ENCODE measurements around the gene JAK1. TPM values are rescaled to one million over a fixed set of nuclear protein-coding genes. Genes with fewer than 3 reads are reported as not detected.

Gene JAK1
- total and polyA plus RNA-seq, 9 of the 15 experiments (the other 6 are each of a cell fraction or from before 2014, with no cell fraction given): 9.7 to 44.1 (median 42.5) TPM

- TF ChIP-seq GTF2A2 (tag; IDR thresholded peaks at IDR 0.05): no peak
These were observed 85.9 kb downstream of the JAK1 start (continued) for GRCh38 chr1:64880449-64880848.

DNA sequence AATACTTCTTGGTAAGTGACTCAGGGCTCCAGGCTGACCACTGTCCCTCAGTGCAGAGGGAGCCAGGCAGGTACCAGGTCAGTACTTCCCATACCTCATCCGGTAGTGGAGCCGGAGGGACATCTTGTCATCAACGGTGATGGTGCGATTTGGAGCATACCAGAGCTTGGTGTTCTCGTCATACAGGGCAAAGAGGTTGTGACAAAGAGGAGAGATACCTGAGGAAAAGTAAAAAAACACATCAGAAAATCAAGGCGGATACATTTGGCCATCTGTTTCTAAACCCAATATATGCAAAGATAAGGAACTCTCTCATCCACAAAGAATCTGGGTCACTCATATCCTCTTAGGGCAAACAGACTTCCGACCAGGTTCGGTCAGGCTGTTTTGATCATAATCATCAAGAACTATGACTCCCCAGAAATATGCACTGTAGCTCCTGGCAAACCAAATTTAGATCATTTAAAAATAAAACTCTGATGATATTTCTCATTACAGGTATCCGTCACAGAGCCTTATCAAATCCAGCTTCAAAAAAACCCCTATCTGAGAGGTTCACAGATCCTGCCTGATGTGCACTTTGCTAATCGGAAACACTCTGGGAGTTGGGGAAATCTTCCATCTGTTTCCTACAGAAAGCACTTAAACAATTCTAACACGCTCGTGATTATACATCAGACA is 87.3 kb downstream of the JAK1 start:
- intact Hi-C loops (cut with micrococcal nuclease): no loop called here
- POLR2A ChIA-PET: interaction anchor here (0.6 to 1.4 kb wide), 3 partner anchors 12 to 15 kb away, joined by 3 to 4 read pairs (median 4); no protein-coding TSS in a partner anchor
- WGBS (ENCODE audit: insufficient coverage, low coverage, missing lambda C conversion rate): 83% methylated on average over 12 of the region's 12 CpGs
- Histone ChIP-seq H3K4me1 (replicated peaks in 1 of 2; ENCODE audit: control insufficient read depth in 2 of 2, insufficient read depth in 2 of 2, low read length in 2 of 2) (peaks cover 0 to 2% of the 10 kb centered on the region in 2 experiments; a peak in 3 of 5 replicates), H3K36me3 (ENCODE audit: control insufficient read depth, insufficient read depth, low read length) (peaks cover 45% of the 10 kb centered on the region; the same call in 2 of the 3 replicates), H3K9ac (ENCODE audit: insufficient read depth in 1 of 2, low read depth in 2 of 2, low read length in 2 of 2) (no peak overlapping the region; a peak in 1 of 4 replicates), H4K20me1 (replicated peaks; ENCODE audit: control insufficient read depth, insufficient read depth, low read length) (no peaks in the 10 kb centered on the region), H3K4me3 (no peak overlapping the region), H3K9me3 (replicated peaks; ENCODE audit: control insufficient read depth, insufficient read depth, low read depth, low read length) (no peaks in the 10 kb centered on the region), H3K9me1 (ENCODE audit: control insufficient read depth, insufficient read depth, low read length) (no peaks in the 10 kb centered on the region), H3K4me2 (ENCODE audit: insufficient read depth, low read length) (no peak overlapping the region), H3K27ac (ENCODE audit: extremely low read depth, low read depth, low read length) (no peak overlapping the region), H2AFZ (ENCODE audit: low read depth, low read length) (no peak overlapping the region), H3K27me3 (ENCODE audit: control insufficient read depth in 2 of 2, insufficient read depth in 2 of 2, low read length in 2 of 2) (no peaks in the 10 kb centered on the region), H3K79me2 (ENCODE audit: control insufficient read depth, insufficient read depth, low read length) (no peaks in the 10 kb centered on the region)
- BruUV-seq (replicated peaks): no TSS peak
- ATAC-seq: no peak
- no peak for DNase-seq (ENCODE audit: extremely low read depth in 1 of 4, low spot score in 3 of 4)
- FAIRE-seq: no peak
- in situ Hi-C loops (cut with MboI): no loop called here
- CTCF ChIA-PET (ENCODE audit: low intra/inter-chr PET ratio): interaction anchor here (0.7 kb wide), 1 partner anchor 30 kb away, joined by 3 read pairs; no protein-coding TSS in a partner anchor
- TF ChIP-seq FOXA1 (IDR thresholded peaks at IDR 0.05; ENCODE audit: borderline replicate concordance): no peak
- TF ChIP-seq FOXA3 (CRISPR knock-in tag; conservative IDR thresholded peaks at IDR 0.05 in 1 of 2, IDR thresholded peaks at IDR 0.05 in 1 of 2): no peak
- TF ChIP-seq NR0B1 (IDR thresholded peaks at IDR 0.05; ENCODE audit: partially characterized antibody): no peak
- TF ChIP-seq SRSF7 (optimal IDR thresholded peaks at IDR 0.05; ENCODE audit: low read depth, low read length): no peak
- no peak for TF ChIP-seq MCM5 (IDR thresholded peaks at IDR 0.05; ENCODE audit: low read depth)
- no peak for TF ChIP-seq RBM14 (IDR thresholded peaks at IDR 0.05; ENCODE audit: borderline replicate concordance, insufficient read depth, low read depth, low read length)
- no peak for TF ChIP-seq HMG20B (CRISPR knock-in tag; IDR thresholded peaks at IDR 0.05)
- TF ChIP-seq PPARD (CRISPR knock-in tag; IDR thresholded peaks at IDR 0.05): no peak

Data from K562 (cell line).